ENCODE measurements around the gene CISD3.

The CISD3 gene

DNA sequence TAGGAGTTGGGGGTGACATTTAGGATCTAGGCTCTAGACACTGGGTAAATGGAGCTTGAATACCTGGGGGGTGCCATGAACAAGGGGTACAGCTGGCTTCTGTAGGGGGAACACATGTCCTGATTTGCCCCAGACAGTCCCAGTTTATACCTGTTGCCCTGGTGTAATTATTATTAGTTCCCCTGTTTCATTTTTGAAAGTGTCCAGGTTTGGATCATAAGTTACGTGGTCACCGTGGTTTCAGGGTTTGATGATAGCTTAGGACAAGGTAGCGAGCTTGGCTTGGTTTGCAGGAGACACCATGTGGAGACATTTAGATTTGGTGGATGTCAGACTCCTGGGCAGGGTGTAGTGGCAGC is 19.6 kb upstream of the CISD3 start:
- Histone ChIP-seq H3K79me2 (ENCODE audit: insufficient read depth, low read length) (0 out of 2 replicates have a peak, but pooled peaks cover 4% of the 10 kb centered on the region), H3F3A (ENCODE audit: insufficient read depth, low read length) (no peaks in the 10 kb centered on the region), H3K27me3 (ENCODE audit: insufficient read depth, low read length) (no peaks in the 10 kb centered on the region), H4K20me1 (ENCODE audit: insufficient read depth, low read length) (no peaks in the 10 kb centered on the region), H3K27ac (ENCODE audit: low read depth, low read length, poor library complexity, severe bottlenecking) (no peak overlapping the region), H3K4me3 (ENCODE audit: low read depth, low read length, poor library complexity, severe bottlenecking) (no peak overlapping the region), H3K36me3 (ENCODE audit: insufficient read depth, low read length) (peaks cover 71% of the 10 kb centered on the region), H3K9me3 (ENCODE audit: low read length) (no peaks in the 10 kb centered on the region), H3K4me1 (ENCODE audit: insufficient read depth, low read length, severe bottlenecking) (peaks cover 14% of the 10 kb centered on the region), H2AFZ (ENCODE audit: low read length) (no peak overlapping the region), H3K4me2 (ENCODE audit: low read length) (no peak overlapping the region), H3K9me2 (ENCODE audit: low read depth, low read length) (no peaks in the 10 kb centered on the region), H3K9ac (ENCODE audit: low read length) (no peak overlapping the region)
- TF ChIP-seq CTCF (IDR thresholded peaks at IDR 0.05; ENCODE audit: low read length) (no peak), EZH2 (IDR thresholded peaks at IDR 0.05; ENCODE audit: borderline replicate concordance, low read length) (no peak)

DNA sequence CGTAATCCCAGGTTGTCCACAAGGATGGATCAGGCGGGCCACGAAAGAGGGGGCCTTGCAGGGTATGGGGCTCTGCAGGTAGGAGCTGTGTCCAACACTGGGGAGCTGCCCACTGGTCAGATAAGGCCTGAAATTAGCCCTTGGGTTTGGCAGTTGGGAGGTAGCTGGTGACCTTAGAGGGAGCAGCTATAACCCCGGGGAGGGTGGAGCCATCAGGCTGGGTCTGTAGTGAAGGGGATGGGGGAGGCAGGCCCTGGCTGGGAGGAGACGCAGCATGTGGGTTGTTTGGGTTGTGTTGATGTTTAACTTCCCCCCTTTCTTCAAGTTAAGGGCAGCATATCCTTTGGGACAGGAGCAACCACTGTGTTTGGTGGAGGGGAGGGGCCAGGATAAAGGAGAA is 19.2 kb upstream of the CISD3 start:
- H3K9me2 ChIP-seq (ENCODE audit: low read depth, low read length) = no peaks in the 10 kb centered on the region
- H4K20me1 ChIP-seq (ENCODE audit: insufficient read depth, low read length) = no peaks in the 10 kb centered on the region
- H3K9ac ChIP-seq (ENCODE audit: low read length) = no peak overlapping the region
- H3K79me2 ChIP-seq (ENCODE audit: insufficient read depth, low read length) = 0 out of 2 replicates have a peak, but pooled peaks cover under 1% of the 10 kb centered on the region
- peaks cover 75% of the 10 kb centered on the region for H3K36me3 ChIP-seq (ENCODE audit: insufficient read depth, low read length)
- H3K4me1 ChIP-seq (ENCODE audit: insufficient read depth, low read length, severe bottlenecking) = peaks cover 14% of the 10 kb centered on the region
- TF ChIP-seq EZH2 (IDR thresholded peaks at IDR 0.05; ENCODE audit: borderline replicate concordance, low read length) (no peak), CTCF (IDR thresholded peaks at IDR 0.05; ENCODE audit: low read length) (no peak)
- no peak overlapping the region for H3K4me2 ChIP-seq (ENCODE audit: low read length)
- no peak overlapping the region for H2AFZ ChIP-seq (ENCODE audit: low read length)
- no peaks in the 10 kb centered on the region for H3K9me3 ChIP-seq (ENCODE audit: low read length)
- no peaks in the 10 kb centered on the region for H3K27me3 ChIP-seq (ENCODE audit: insufficient read depth, low read length)
- H3F3A ChIP-seq (ENCODE audit: insufficient read depth, low read length) = no peaks in the 10 kb centered on the region
- no peak overlapping the region for H3K4me3 ChIP-seq (ENCODE audit: low read depth, low read length, poor library complexity, severe bottlenecking)
- H3K27ac ChIP-seq (ENCODE audit: low read depth, low read length, poor library complexity, severe bottlenecking) = no peak overlapping the region

- Histone ChIP-seq H3K4me1 (ENCODE audit: insufficient read depth, low read length, severe bottlenecking) (peaks cover 6% of the 10 kb centered on the region), H3K9me3 (ENCODE audit: low read length) (no peaks in the 10 kb centered on the region), H3K4me2 (ENCODE audit: low read length) (no peak overlapping the region), H3K4me3 (ENCODE audit: low read depth, low read length, poor library complexity, severe bottlenecking) (no peak overlapping the region), H3K36me3 (ENCODE audit: insufficient read depth, low read length) (peaks cover 85% of the 10 kb centered on the region), H2AFZ (ENCODE audit: low read length) (no peak overlapping the region), H3K27ac (ENCODE audit: low read depth, low read length, poor library complexity, severe bottlenecking) (no peak overlapping the region), H3K9me2 (ENCODE audit: low read depth, low read length) (no peaks in the 10 kb centered on the region), H3K79me2 (ENCODE audit: insufficient read depth, low read length) (no peaks in the 10 kb centered on the region), H3K9ac (ENCODE audit: low read length) (no peak overlapping the region), H3K27me3 (ENCODE audit: insufficient read depth, low read length) (no peaks in the 10 kb centered on the region), H3F3A (ENCODE audit: insufficient read depth, low read length) (no peaks in the 10 kb centered on the region), H4K20me1 (ENCODE audit: insufficient read depth, low read length) (no peaks in the 10 kb centered on the region)
- TF ChIP-seq CTCF (IDR thresholded peaks at IDR 0.05; ENCODE audit: low read length) (no peak), EZH2 (IDR thresholded peaks at IDR 0.05; ENCODE audit: borderline replicate concordance, low read length) (no peak)
Observed at GRCh38 chr17:38711792-38712571, 18.2 kb upstream of the CISD3 start.

Measured in OCI-LY1 (cell line).